GM13976 (cell line): ENCODE measurements around the gene BTG1.
A peak's percentile ranks its signal among the peaks of the same experiment; 100 is the strongest.

Experiments used
- DNase-seq: peaks from one replicate; pipeline ENCODE4 v3.0.0; 2012; ENCODE audit warnings: low spot score
- in situ Hi-C: fragments of 300-500 bp; cut with MboI; formaldehyde crosslinking; loops from one replicate; pipeline ENCODE4 v1.12.0; 2022; ENCODE audit warnings: low sequenced_read_pairs, mixed read lengths, inconsistent platforms; ENCODE audit not compliant: unreplicated experiment
- TF ChIP-seq, protein P1 (sequence below): IDR thresholded peaks from 2 replicates; pipeline ENCODE4 v1.5.1; 2012; ENCODE audit warnings: borderline replicate concordance, mild to moderate bottlenecking; ENCODE audit not compliant: insufficient read depth; ENCODE audit errors: extremely low read depth, missing control alignments, control extremely low read depth

Gene BTG1

DNA sequence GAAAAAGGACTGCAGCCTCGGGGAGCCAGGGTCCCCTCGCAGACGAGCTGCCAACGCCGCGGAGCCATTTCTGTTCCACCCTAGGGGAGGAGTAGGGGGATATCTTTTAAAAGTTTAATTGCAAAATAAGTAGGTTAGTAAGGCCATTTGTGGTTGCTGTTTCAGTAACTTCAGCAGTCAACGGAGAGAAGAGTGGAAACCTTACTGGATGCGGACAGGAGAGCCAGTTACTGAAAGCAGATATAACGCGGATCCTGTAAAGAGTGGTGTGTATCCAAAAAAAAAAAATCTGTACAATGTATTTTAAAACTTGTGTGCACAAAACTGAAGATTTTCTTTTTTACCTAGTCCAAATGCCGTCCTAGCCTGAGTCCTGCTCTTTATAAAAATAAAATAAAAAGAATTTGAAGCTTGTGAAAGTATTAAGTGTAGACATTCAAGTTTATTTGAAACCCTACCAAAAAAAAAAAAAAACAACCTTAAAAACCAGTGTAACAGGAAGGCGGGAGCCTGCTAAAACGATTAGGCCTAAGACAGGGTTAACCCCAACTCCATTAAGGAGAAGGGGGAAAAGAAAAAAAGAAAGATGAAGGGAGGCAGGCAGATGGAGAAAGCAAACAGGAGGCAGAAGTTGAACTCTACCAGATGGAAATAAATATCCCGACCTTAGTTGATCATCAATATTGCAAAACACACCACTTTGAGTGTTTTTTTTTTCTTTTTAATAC is 1.0 kb upstream of the BTG1 start:
- in situ Hi-C loops = loop anchor here (5.0 to 25.0 kb wide), 5 partner anchors 258 to 759 kb away; no protein-coding TSS in a partner anchor
- TF ChIP-seq, protein P1, sequence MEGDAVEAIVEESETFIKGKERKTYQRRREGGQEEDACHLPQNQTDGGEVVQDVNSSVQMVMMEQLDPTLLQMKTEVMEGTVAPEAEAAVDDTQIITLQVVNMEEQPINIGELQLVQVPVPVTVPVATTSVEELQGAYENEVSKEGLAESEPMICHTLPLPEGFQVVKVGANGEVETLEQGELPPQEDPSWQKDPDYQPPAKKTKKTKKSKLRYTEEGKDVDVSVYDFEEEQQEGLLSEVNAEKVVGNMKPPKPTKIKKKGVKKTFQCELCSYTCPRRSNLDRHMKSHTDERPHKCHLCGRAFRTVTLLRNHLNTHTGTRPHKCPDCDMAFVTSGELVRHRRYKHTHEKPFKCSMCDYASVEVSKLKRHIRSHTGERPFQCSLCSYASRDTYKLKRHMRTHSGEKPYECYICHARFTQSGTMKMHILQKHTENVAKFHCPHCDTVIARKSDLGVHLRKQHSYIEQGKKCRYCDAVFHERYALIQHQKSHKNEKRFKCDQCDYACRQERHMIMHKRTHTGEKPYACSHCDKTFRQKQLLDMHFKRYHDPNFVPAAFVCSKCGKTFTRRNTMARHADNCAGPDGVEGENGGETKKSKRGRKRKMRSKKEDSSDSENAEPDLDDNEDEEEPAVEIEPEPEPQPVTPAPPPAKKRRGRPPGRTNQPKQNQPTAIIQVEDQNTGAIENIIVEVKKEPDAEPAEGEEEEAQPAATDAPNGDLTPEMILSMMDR = no peak
- no peak for DNase-seq

DNA sequence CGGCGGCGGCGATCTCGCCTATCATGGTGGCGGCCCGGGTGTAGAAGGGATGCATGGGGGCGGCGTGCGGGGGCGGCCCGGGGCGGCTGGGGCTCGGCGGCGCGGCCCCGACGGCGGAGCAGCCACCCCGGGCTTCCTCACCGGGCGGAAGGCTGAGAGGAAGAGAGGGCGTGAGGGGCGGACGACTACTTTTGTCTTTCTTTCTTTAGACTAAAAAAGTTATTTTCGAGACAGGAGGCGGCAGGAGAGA is 240 bp downstream of the BTG1 start:
- in situ Hi-C loops = loop anchor here (5.0 to 25.0 kb wide), 5 partner anchors 259 to 758 kb away; no protein-coding TSS in a partner anchor
- TF ChIP-seq, protein P1 = no peak
- no peak for DNase-seq

DNA sequence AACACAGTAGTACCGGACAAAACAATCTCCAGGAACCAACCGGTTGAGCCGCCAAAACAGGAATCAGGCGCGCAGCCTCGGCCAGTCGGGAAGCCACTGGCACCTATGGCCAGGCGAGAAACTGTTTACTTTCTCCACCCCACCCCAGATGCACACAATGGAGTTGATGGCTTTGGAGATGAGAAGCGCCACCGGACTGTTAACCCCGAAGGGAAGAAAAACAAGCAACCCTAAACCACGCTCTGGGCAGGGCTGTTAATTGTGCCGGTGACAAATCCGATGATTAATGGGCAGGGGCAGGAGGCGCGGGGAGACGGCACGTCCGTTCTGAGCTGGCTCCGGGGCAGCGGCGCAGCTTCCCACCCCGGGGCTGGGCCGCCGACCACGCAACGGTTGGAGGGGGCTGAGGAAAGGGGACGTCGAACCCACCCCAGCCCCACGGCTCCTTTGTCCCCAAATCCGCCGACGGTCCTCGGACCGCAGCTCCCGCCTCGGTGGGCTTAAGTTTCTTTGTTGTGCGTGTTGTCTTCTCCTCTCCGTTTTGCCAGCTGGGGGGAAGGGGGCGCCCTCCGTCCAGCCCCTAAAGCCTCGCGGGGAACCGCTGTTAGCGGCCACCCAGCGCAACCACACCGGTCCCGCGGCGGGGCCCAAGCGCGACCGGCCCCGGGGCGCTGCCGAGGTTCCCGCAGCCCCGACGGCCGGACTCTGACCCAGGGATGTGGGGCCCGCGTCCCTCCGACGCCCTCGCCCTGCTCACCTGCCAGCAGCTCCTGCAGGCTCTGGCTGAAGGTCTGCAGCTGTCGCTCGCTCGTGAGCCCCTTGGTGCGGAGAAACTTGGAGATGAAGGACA is 790 bp downstream of the BTG1 start:
- in situ Hi-C loops = loop anchor here (5.0 to 25.0 kb wide), 5 partner anchors 260 to 758 kb away; no protein-coding TSS in a partner anchor
- DNase-seq = no peak
- TF ChIP-seq, protein P1 = no peak

DNA sequence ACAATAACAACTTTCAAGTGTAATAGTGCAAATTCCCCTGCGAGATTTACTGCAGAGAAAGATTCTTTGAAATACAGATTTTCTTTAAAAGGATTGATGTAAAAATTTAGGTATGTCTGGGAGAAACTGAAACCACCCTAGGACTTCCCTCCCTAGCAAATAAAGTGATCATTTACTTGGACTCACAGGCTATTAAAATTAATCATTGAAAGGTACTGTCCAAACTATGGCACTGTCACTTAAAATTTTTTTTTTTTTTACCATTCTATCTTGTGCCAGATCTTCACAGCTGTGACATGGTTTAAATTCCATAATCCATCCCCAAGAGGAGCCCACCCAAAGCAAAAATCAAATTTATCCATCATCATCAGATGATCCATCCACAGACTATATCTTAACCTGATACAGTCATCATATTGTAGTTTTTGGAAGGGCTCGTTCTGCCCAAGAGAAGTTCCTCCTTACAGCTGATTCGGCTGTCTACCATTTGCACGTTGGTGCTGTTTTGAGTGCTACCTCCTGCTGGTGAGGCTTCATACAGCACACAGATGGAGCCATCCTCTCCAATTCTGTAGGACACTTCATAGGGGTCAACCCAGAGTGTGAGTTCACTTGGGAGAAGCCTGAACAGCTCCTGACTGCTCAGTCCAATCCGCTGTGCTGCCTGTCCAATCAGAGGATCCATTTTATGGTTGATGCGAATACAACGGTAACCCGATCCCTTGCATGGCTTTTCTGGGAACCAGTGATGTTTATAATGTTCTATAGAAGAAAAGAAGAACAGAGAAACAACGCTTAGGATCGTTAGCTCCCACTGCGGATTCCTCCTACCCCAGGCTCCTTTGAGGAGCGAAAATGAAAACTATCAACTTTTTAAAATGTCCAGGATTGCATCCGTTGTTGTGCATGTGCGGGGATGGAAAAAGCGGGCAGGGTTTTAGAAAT is 1.7 kb downstream of the BTG1 start:
- in situ Hi-C loops = loop anchor here (10.0 to 25.0 kb wide), 4 partner anchors 261 to 757 kb away; no protein-coding TSS in a partner anchor
- TF ChIP-seq, protein P1 = peak; percentile 54
- DNase-seq = no peak

DNA sequence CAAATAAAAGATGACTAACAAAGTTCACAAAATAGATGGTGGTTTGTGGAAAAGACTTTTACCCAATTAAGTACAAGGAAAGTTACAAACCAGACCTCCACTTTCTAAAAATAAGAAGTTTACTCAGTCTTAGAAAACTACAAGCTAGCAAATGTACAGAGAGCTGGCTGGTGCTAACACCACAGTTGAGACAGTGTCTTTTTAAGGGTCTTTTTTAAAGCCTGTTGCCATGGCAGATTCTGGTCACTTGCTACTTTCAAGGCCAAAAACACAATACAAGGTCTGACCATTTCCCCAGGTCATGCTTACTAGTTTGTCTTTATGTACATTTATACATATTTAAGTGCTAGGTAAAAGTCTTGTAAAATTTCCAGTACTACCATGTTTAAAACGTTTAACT is 2.4 kb downstream of the BTG1 start:
- TF ChIP-seq, protein P1 = no peak
- in situ Hi-C loops = loop anchor here (10.0 to 25.0 kb wide), 4 partner anchors 262 to 756 kb away; no protein-coding TSS in a partner anchor
- no peak for DNase-seq
